GM12878 (cell line): ENCODE data around the gene GLG1. TPM values are rescaled to one million over a fixed set of nuclear protein-coding genes. Genes with fewer than 3 reads are reported as not detected.

Source experiments
- BHLHE40 ChIP-seq, 2 experiments: fragments of 450-650 bp in 1 of 2; IDR thresholded peaks; 2 replicates each; pipeline ENCODE4 v1.6.1; 2011 to 2017; ENCODE audit warnings: low read depth in 2 of 2, borderline replicate concordance in 1 of 2, improper control_type of control experiment in 1 of 2, low read length in 1 of 2, mild to moderate bottlenecking in 1 of 2
- CBFB ChIP-seq: IDR thresholded peaks from 2 replicates; pipeline ENCODE4 v1.6.1; 2016; ENCODE audit warnings: antibody characterized with exemption, low read depth
- CREM ChIP-seq: IDR thresholded peaks from 2 replicates; pipeline ENCODE4 v1.6.1; 2014; ENCODE audit warnings: antibody characterized with exemption, low read depth
- DPF2 ChIP-seq: fragments of 450-650 bp; IDR thresholded peaks from 2 replicates; pipeline ENCODE4 v1.6.1; 2017; ENCODE audit warnings: mild to moderate bottlenecking
- EGR1 ChIP-seq, 2 experiments: IDR thresholded peaks; 1 replicate in 1 of 2; 2 replicates in 1 of 2; pipeline ENCODE4 v1.6.1; 2011 to 2012; ENCODE audit warnings: low read depth in 2 of 2, low read length in 2 of 2, borderline replicate concordance in 1 of 2, mild to moderate bottlenecking in 1 of 2, moderate library complexity in 1 of 2
- ESRRA ChIP-seq: IDR thresholded peaks from 2 replicates; pipeline ENCODE4 v1.6.1; 2012; ENCODE audit warnings: mild to moderate bottlenecking, low read length, improper control_type of control experiment
- FOXM1 ChIP-seq: IDR thresholded peaks from 2 replicates; pipeline ENCODE4 v1.6.1; 2012; ENCODE audit warnings: low read depth, mild to moderate bottlenecking, inconsistent platforms, low read length, moderate library complexity
- IKZF2 ChIP-seq, 2 experiments: fragments of 450-650 bp; IDR thresholded peaks; 2 replicates each; pipeline ENCODE4 v1.6.1; 2017; ENCODE audit warnings: mild to moderate bottlenecking in 2 of 2, moderate library complexity in 2 of 2
- JUNB ChIP-seq: IDR thresholded peaks from 2 replicates; pipeline ENCODE4 v1.6.1; 2016; ENCODE audit warnings: antibody characterized with exemption, mild to moderate bottlenecking
- LARP7 ChIP-seq: fragments of 450-650 bp; IDR thresholded peaks from 2 replicates; pipeline ENCODE4 v1.6.1; 2017; ENCODE audit warnings: mild to moderate bottlenecking
- MEF2A ChIP-seq: IDR thresholded peaks from 2 replicates; pipeline ENCODE4 v1.6.1; 2011; ENCODE audit warnings: low read depth, mild to moderate bottlenecking, low read length, moderate library complexity; ENCODE audit not compliant: insufficient read depth
- MTA2 ChIP-seq: fragments of 450-650 bp; IDR thresholded peaks from 2 replicates; pipeline ENCODE4 v1.6.1; 2016; ENCODE audit warnings: low read depth, mild to moderate bottlenecking, moderate library complexity
- NBN ChIP-seq: fragments of 450-650 bp; IDR thresholded peaks from 2 replicates; pipeline ENCODE4 v1.6.1; 2016
- NFIC ChIP-seq: IDR thresholded peaks from 2 replicates; pipeline ENCODE4 v1.6.1; 2012; ENCODE audit warnings: low read depth, mild to moderate bottlenecking, inconsistent platforms, low read length, moderate library complexity
- NFXL1 ChIP-seq: fragments of 450-650 bp; IDR thresholded peaks from 2 replicates; pipeline ENCODE4 v1.6.1; 2017; ENCODE audit warnings: antibody characterized with exemption, mild to moderate bottlenecking, borderline replicate concordance
- NR2C2 ChIP-seq: IDR thresholded peaks from 2 replicates; pipeline ENCODE4 v1.6.1; 2011; ENCODE audit warnings: borderline replicate concordance, low read depth; ENCODE audit not compliant: control insufficient read depth, insufficient read length
- NR2F1 ChIP-seq: fragments of 450-650 bp; conservative IDR thresholded peaks from 2 replicates; pipeline ENCODE4 v1.6.1; 2017; ENCODE audit warnings: mild to moderate bottlenecking
- RAD51 ChIP-seq: fragments of 450-650 bp; IDR thresholded peaks from 2 replicates; pipeline ENCODE4 v1.6.1; 2016; ENCODE audit warnings: moderate library complexity, mild to moderate bottlenecking, inconsistent platforms
- RELB ChIP-seq: fragments of 450-650 bp; IDR thresholded peaks from 2 replicates; pipeline ENCODE4 v1.6.1; 2017; ENCODE audit warnings: low read depth, mild to moderate bottlenecking, moderate library complexity
- SKIL ChIP-seq: fragments of 450-650 bp; IDR thresholded peaks from 2 replicates; pipeline ENCODE4 v1.6.1; 2017; ENCODE audit warnings: mild to moderate bottlenecking, low read depth, inconsistent platforms; ENCODE audit not compliant: poor library complexity, severe bottlenecking
- TCF12 ChIP-seq: IDR thresholded peaks from 2 replicates; pipeline ENCODE4 v1.6.1; 2011; ENCODE audit warnings: low read depth, mild to moderate bottlenecking, low read length
- WRNIP1 ChIP-seq: IDR thresholded peaks from 2 replicates; pipeline ENCODE4 v1.6.1; 2011; ENCODE audit warnings: low read depth, low read length, improper control_type of control experiment, borderline replicate concordance
- ZBED1 ChIP-seq: IDR thresholded peaks from 2 replicates; pipeline ENCODE4 v1.6.1; 2016; ENCODE audit warnings: borderline replicate concordance
- ZNF622 ChIP-seq: fragments of 450-650 bp; IDR thresholded peaks from 2 replicates; pipeline ENCODE4 v1.6.1; 2017; ENCODE audit warnings: mild to moderate bottlenecking, inconsistent platforms
- ZSCAN29 ChIP-seq: fragments of 450-650 bp; IDR thresholded peaks from 2 replicates; pipeline ENCODE4 v1.6.1; 2017; ENCODE audit warnings: mild to moderate bottlenecking, moderate library complexity
- polyA plus RNA-seq, 11 experiments: library from polyadenylated mRNA; depleted of rRNA in 4 of 11; unstranded in 6 of 11; stranded (reverse) in 5 of 11; fragments of >200 nt; fragmentation: Nextera tagmentation in 4 of 11; fragmentation: Illumina TruSeq in 1 of 11; extraction: Ambion mirVana in 4 of 11; extraction: Trizol in 1 of 11; gene quantifications; 1 replicate in 1 of 11; 2 replicates in 10 of 11; pipeline versions ENCODE4 v1.2.1 to v1.2.3, GENCODE V29; 2011 to 2016; ENCODE audit warnings: inconsistent platforms in 2 of 11, missing spikeins in 2 of 11, low read depth in 1 of 11
- total RNA-seq, 4 experiments: library from RNA; depleted of rRNA in 3 of 4; stranded (reverse); fragments of >200 nt in 3 of 4; fragmentation: Illumina TruSeq in 1 of 4; extraction: Trizol in 1 of 4; gene quantifications; 2 replicates each; pipeline versions ENCODE4 v1.2.1 to v1.2.3, GENCODE V29; 2013 to 2021

GLG1 gene
- total and polyA plus RNA-seq, 10 of the 15 experiments (the other 5 are each of a cell fraction or from before 2014, with no cell fraction given), result 7.6 to 49.4 (median 28.2) TPM

GRCh38 chr16:74580833-74581232 lies 26.1 kb downstream of the GLG1 start (continued):
- TF ChIP-seq NBN, result peak; percentile 61
- TF ChIP-seq JUNB, result peak; percentile 57
- peak; percentile 66; the same call in 1 of the 2 replicates for TF ChIP-seq MTA2
- 0 out of 2 replicates have a peak, but pooled peaks have one; percentile 35 for TF ChIP-seq TCF12
- TF ChIP-seq CREM, result 0 out of 2 replicates have a peak, but pooled peaks have one; percentile 14
- TF ChIP-seq NFXL1, result no peak
- TF ChIP-seq NR2C2, result no peak
- peak; percentile 93 for TF ChIP-seq MEF2A
- 0 out of 2 replicates have a peak, but pooled peaks have one; percentile 13 for TF ChIP-seq DPF2
- no peak for TF ChIP-seq EGR1 (IDR thresholded peaks at IDR 0.05; ENCODE audit: borderline replicate concordance in 1 of 2, low read depth in 2 of 2, low read length in 2 of 2)
- TF ChIP-seq RELB, result peak; percentile 62
- TF ChIP-seq LARP7, result no peak
- TF ChIP-seq CBFB, result peak; percentile 62; the same call in 1 of the 2 replicates
- TF ChIP-seq NFIC, result peak; percentile 72
- TF ChIP-seq BHLHE40 (IDR thresholded peaks at IDR 0.05; ENCODE audit: borderline replicate concordance in 1 of 2, low read depth in 2 of 2, low read length in 1 of 2), result no peak
- no peak for TF ChIP-seq ESRRA
- TF ChIP-seq WRNIP1, result no peak
- TF ChIP-seq ZSCAN29, result no peak
- no peak for TF ChIP-seq ZNF622
- TF ChIP-seq IKZF2 (IDR thresholded peaks at IDR 0.05), result peak; percentile 76 to 82; a peak in 3 of 4 replicates
- 0 out of 2 replicates have a peak, but pooled peaks have one; percentile 30 for TF ChIP-seq ZBED1
- peak; percentile 56; the same call in 1 of the 2 replicates for TF ChIP-seq FOXM1
- TF ChIP-seq SKIL, result peak; percentile 67
- peak; percentile 47; the same call in 1 of the 2 replicates for TF ChIP-seq RAD51
- TF ChIP-seq NR2F1, result 0 out of 2 replicates have a peak, but pooled peaks have one; percentile 21
